ENCODE results near the gene FUNDC2. TPM values are rescaled to one million over a fixed set of nuclear protein-coding genes. Genes with fewer than 3 reads are reported as not detected.

FUNDC2 gene
- total and polyA plus RNA-seq, 2 of the 4 experiments (the other 2 are of a cell fraction), result 42.5 to 51.7 TPM

GRCh38 chrX:155023907-155024833, 2.5 kb upstream of the FUNDC2 start:
- H3K27ac ChIP-seq (ENCODE audit: insufficient read depth, low read length), result no peak overlapping the region
- no peak overlapping the region for H3K4ac ChIP-seq (ENCODE audit: low read depth, low read length)
- H3K9me1 ChIP-seq (ENCODE audit: insufficient read depth, low read length), result no peaks in the 10 kb centered on the region
- H2AFZ ChIP-seq (replicated peaks; ENCODE audit: low read length, poor library complexity), result no peak overlapping the region
- no peak overlapping the region for H3K56ac ChIP-seq (ENCODE audit: extremely low read depth, insufficient read depth, low read length)
- no peak overlapping the region for H3K18ac ChIP-seq (ENCODE audit: low read depth, low read length)
- no TSS peak for BruUV-seq (replicated peaks)
- no peak overlapping the region for H3K4me2 ChIP-seq (ENCODE audit: low read depth, low read length)
- H3K4me1 ChIP-seq (ENCODE audit: control insufficient read depth, insufficient read depth, low read length), result no peaks in the 10 kb centered on the region
- H3K9ac ChIP-seq (ENCODE audit: low read depth, low read length), result no peak overlapping the region
- ChIA-PET CTCF (no interaction called here), POLR2A (ENCODE audit: unreplicated experiment) (interaction anchor here (0.6 kb wide), 1 partner anchor 238 kb away, joined by 4 read pairs; no protein-coding TSS in a partner anchor)
- no peaks in the 10 kb centered on the region for H3K9me3 ChIP-seq (ENCODE audit: control insufficient read depth, insufficient read depth, low read length)
- DNase-seq (no peak), ATAC-seq (ENCODE audit: low read depth) (no peak)
- no peak overlapping the region for H2BK120ac ChIP-seq (ENCODE audit: low read depth, low read length)
- H4K5ac ChIP-seq (ENCODE audit: low read depth, low read length), result no peak overlapping the region
- no peak overlapping the region for H2AK5ac ChIP-seq (ENCODE audit: low read depth, low read length)
- no peaks in the 10 kb centered on the region; the same call in 1 of the 2 replicates for H3K27me3 ChIP-seq (ENCODE audit: control insufficient read depth, insufficient read depth, low read length)
- no peaks in the 10 kb centered on the region for H4K20me1 ChIP-seq (ENCODE audit: insufficient read depth, low read length)
- no peak overlapping the region for H2AK9ac ChIP-seq (replicated peaks; ENCODE audit: low read depth, low read length, poor library complexity)
- intact Hi-C loops (cut with micrococcal nuclease) (no loop called here), dilution Hi-C loops (cut with HindIII; ENCODE audit: low sequenced_read_pairs, unreplicated experiment) (no loop called here), in situ Hi-C loops (cut with MboI; ENCODE audit: low sequenced_read_pairs) (no loop called here)
- H2BK20ac ChIP-seq (ENCODE audit: low read depth, low read length), result no peak overlapping the region
- no peak overlapping the region for H3K14ac ChIP-seq (replicated peaks; ENCODE audit: low read depth, low read length)
- TF ChIP-seq BHLHE40 (IDR thresholded peaks at IDR 0.05; ENCODE audit: low read depth, low read length) (no peak), CEBPB (IDR thresholded peaks at IDR 0.05; ENCODE audit: low read depth, low read length) (no peak), CHD1 (IDR thresholded peaks at IDR 0.05; ENCODE audit: low read depth, low read length) (no peak), USF2 (IDR thresholded peaks at IDR 0.05; ENCODE audit: low read depth, low read length) (no peak), CTCF (conservative IDR thresholded peaks at IDR 0.05; ENCODE audit: low read depth, low read length) (no peak), NFE2L2 (IDR thresholded peaks at IDR 0.05; ENCODE audit: low read depth, low read length) (no peak), POLR2A (IDR thresholded peaks at IDR 0.05; ENCODE audit: low read depth, low read length) (no peak), MXI1 (IDR thresholded peaks at IDR 0.05; ENCODE audit: borderline replicate concordance, low read depth, low read length) (no peak), MAZ (IDR thresholded peaks at IDR 0.05; ENCODE audit: borderline replicate concordance, low read depth, low read length) (no peak), RFX5 (IDR thresholded peaks at IDR 0.05; ENCODE audit: low read depth, low read length) (no peak), RCOR1 (IDR thresholded peaks at IDR 0.05; ENCODE audit: insufficient replicate concordance, low read length) (no peak)
- no peaks in the 10 kb centered on the region for H3K36me3 ChIP-seq (ENCODE audit: control insufficient read depth, insufficient read depth, low read length)
- no CpG with 5 or more reads among the region's 6 CpGs for WGBS, 2 experiments (ENCODE audit: extremely low coverage in 2 of 2, insufficient read length in 1 of 2)
- no peak overlapping the region for H4K8ac ChIP-seq (ENCODE audit: low read depth in 2 of 2, low read length in 2 of 2)
- no peak overlapping the region for H3K23ac ChIP-seq (ENCODE audit: low read depth, low read length)
- H3K4me3 ChIP-seq (ENCODE audit: insufficient read depth, low read depth, low read length), result no peak overlapping the region
- H2BK5ac ChIP-seq (ENCODE audit: low read depth, low read length, poor library complexity, severe bottlenecking), result no peak overlapping the region
- no peak overlapping the region for H2BK15ac ChIP-seq (ENCODE audit: low read depth, low read length)
- no peak overlapping the region for H4K91ac ChIP-seq (ENCODE audit: insufficient read depth, low read depth, low read length)
- H3K79me1 ChIP-seq (ENCODE audit: low read depth in 1 of 2, low read length in 2 of 2), result peaks cover 0 to 3% of the 10 kb centered on the region in 2 experiments; a peak in 1 of 4 replicates

All from IMR-90 (cell line).